ENCODE data around the gene SLC66A3. TPM values are rescaled to one million over a fixed set of nuclear protein-coding genes. Genes with fewer than 3 reads are reported as not detected.

The SLC66A3 gene
- total RNA-seq, 5 donors from 2014 or later (not counting 1 experiment from before 2014, with no cell fraction given): 10.7 to 32.0 (median 21.2) TPM

DNA sequence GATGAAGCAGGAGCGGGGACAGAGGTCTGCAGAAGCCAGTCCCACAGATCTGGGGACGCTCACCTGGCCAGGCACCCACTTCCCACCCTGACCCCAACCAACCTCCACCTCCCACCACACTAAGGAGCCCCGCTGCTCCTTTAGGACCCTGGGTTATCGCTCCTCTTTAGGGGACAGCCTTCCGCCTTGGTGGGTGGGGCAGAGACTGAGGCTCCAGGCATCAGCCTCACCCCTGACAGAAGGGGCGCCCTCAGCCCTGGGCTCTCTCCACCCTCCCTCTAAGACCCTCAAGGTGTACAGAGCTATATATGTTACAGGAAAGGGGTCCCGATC is 33.5 kb upstream of the SLC66A3 start:
- no peak overlapping the region for H3K4me3 Mint-ChIP-seq
- H3K9me3 ChIP-seq: no peaks in the 10 kb centered on the region
- no peaks in the 10 kb centered on the region for H3K36me3 Mint-ChIP-seq
- H3K27ac ChIP-seq (ENCODE audit: low read length): no peak overlapping the region
- H3K27me3 Mint-ChIP-seq: no peaks in the 10 kb centered on the region
- H3K36me3 ChIP-seq (ENCODE audit: control insufficient read depth in 2 of 2, extremely low read depth in 1 of 2, insufficient read depth in 1 of 2, low read length in 1 of 2): no peaks in the 10 kb centered on the region
- POLR2A ChIA-PET: no interaction called here
- no peak overlapping the region for H3K27ac Mint-ChIP-seq
- no peaks in the 10 kb centered on the region for H3K9me3 Mint-ChIP-seq
- H3K27me3 ChIP-seq (replicated peaks in 1 of 2; ENCODE audit: control insufficient read depth in 2 of 2, extremely low read depth in 1 of 2, insufficient read depth in 2 of 2, low read length in 1 of 2): peaks cover 0 to 7% of the 10 kb centered on the region in 2 experiments
- no peak overlapping the region for H3K4me3 ChIP-seq (ENCODE audit: control insufficient read depth in 1 of 2, extremely low read depth in 1 of 2, low read length in 1 of 2)
- WGBS (ENCODE audit: insufficient coverage): 93% methylated on average over 2 of the region's 7 CpGs
- no peaks in the 10 kb centered on the region for H3K4me1 ChIP-seq (ENCODE audit: control insufficient read depth in 1 of 2, extremely low read depth in 1 of 2, insufficient read depth in 2 of 2, low read length in 2 of 2)
- no peak for ATAC-seq (replicated peaks in 1 of 4)
- no peak for DNase-seq
- peaks cover 0 to 8% (median 4%) of the 10 kb centered on the region in 3 donors for H3K4me1 Mint-ChIP-seq
- CTCF ChIA-PET: interaction anchor here in 1 of 2 donors (2.3 kb wide), 1 partner anchor 286 kb away, joined by 7 read pairs; no protein-coding TSS in a partner anchor

DNA sequence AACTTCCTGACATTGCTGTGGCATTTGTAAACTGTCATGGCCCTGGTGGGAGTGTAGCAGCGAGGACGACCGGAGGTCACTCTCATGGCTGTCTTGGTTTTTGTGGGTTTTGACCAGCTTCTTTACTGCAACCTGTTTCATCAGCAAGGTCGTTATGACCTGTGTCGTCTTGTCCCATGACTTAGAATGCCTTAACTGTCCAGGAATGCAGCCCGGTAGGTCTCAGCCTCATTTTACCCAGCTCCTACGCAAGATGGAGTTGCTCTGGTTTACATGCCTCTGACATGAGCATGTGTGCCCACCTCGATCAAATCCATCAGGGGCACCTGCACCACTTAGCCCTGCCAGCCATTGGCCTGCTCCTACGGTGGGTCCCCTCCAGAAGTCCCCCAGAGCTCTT is 32.9 kb upstream of the SLC66A3 start:
- POLR2A ChIA-PET: no interaction called here
- 89% methylated on average over 8 of the region's 9 CpGs for WGBS (ENCODE audit: insufficient coverage)
- ATAC-seq (replicated peaks in 1 of 4): no peak
- Histone ChIP-seq H3K36me3 (ENCODE audit: control insufficient read depth in 2 of 2, extremely low read depth in 1 of 2, insufficient read depth in 1 of 2, low read length in 1 of 2) (no peaks in the 10 kb centered on the region), H3K27ac (ENCODE audit: low read length) (no peak overlapping the region), H3K4me1 (ENCODE audit: control insufficient read depth in 1 of 2, extremely low read depth in 1 of 2, insufficient read depth in 2 of 2, low read length in 2 of 2) (no peaks in the 10 kb centered on the region), H3K4me3 (ENCODE audit: control insufficient read depth in 1 of 2, extremely low read depth in 1 of 2, low read length in 1 of 2) (no peak overlapping the region), H3K27me3 (replicated peaks in 1 of 2; ENCODE audit: control insufficient read depth in 2 of 2, extremely low read depth in 1 of 2, insufficient read depth in 2 of 2, low read length in 1 of 2) (peaks cover 0 to 7% of the 10 kb centered on the region in 2 experiments), H3K9me3 (no peaks in the 10 kb centered on the region)
- H3K4me1 Mint-ChIP-seq: peaks cover 0 to 8% (median 4%) of the 10 kb centered on the region in 3 donors
- H3K27me3 Mint-ChIP-seq: no peaks in the 10 kb centered on the region
- CTCF ChIA-PET: interaction anchor here (2.1 to 2.3 kb wide), 2 partner anchors 287 to 289 kb away, joined by 5 to 7 read pairs; no protein-coding TSS in a partner anchor
- H3K9me3 Mint-ChIP-seq: no peaks in the 10 kb centered on the region
- H3K27ac Mint-ChIP-seq: no peak overlapping the region
- H3K36me3 Mint-ChIP-seq: no peaks in the 10 kb centered on the region
- no peak for DNase-seq
- no peak overlapping the region for H3K4me3 Mint-ChIP-seq

DNA sequence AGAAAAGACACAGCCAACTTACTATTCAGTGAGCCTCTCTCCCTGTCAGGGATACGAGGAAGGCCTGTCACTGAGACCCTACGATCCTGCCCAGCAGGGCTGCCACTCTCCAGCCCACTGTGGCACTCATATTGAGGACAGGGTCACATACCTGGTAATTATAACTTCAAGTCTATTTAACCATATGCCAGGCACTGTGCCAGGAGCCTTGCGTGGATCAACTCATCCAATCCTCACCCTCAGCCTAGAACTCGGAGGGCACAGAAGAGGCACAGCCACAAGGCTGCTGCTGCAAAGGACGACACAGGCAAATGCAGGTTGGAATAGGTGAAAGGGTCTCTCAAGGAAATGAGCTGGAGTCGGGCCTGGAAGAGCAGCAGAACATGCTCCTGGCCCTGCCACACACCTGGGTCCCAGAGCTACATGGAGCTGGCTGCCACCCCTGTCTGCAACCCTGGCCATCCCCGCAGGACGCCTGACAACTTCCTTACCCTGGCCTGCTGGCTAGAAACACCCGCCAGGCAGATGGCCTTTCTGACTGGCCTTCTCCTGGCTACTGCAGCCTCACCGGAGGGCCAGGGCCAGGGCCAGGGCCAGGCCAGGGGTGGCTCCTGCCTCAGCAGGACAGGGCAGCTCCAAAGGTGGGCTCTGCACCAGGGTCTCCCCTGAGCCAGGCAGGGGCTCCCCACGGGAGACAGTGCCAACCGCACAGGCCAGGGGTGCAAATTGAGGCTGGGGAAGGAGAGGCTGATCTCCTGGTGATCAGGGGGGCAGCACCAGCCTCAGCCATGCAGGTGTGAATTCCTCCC is 32.1 kb upstream of the SLC66A3 start:
- CTCF ChIA-PET: interaction anchor here (0.8 to 2.3 kb wide), 4 partner anchors 50 to 290 kb away, joined by 3 to 17 read pairs (median 6); no protein-coding TSS in a partner anchor
- ATAC-seq (replicated peaks in 1 of 4): no peak
- no peak overlapping the region for H3K4me3 Mint-ChIP-seq
- H3K4me1 Mint-ChIP-seq: peaks cover 6 to 13% (median 7%) of the 10 kb centered on the region in 3 donors
- no peaks in the 10 kb centered on the region for H3K9me3 Mint-ChIP-seq
- H3K4me3 ChIP-seq (ENCODE audit: control insufficient read depth in 1 of 2, extremely low read depth in 1 of 2, low read length in 1 of 2): no peak overlapping the region
- peaks cover 0 to 7% of the 10 kb centered on the region in 2 experiments for H3K27me3 ChIP-seq (replicated peaks in 1 of 2; ENCODE audit: control insufficient read depth in 2 of 2, extremely low read depth in 1 of 2, insufficient read depth in 2 of 2, low read length in 1 of 2)
- no peaks in the 10 kb centered on the region for H3K4me1 ChIP-seq (ENCODE audit: control insufficient read depth in 1 of 2, extremely low read depth in 1 of 2, insufficient read depth in 2 of 2, low read length in 2 of 2)
- H3K27ac ChIP-seq (ENCODE audit: low read length): no peak overlapping the region
- POLR2A ChIA-PET: interaction anchor here in 1 of 2 donors (0.6 kb wide), 1 partner anchor 516 kb away, joined by 3 read pairs; no protein-coding TSS in a partner anchor
- no peaks in the 10 kb centered on the region for H3K9me3 ChIP-seq
- WGBS (ENCODE audit: insufficient coverage): 93% methylated on average over 11 of the region's 12 CpGs
- no peak for DNase-seq
- no peaks in the 10 kb centered on the region for H3K36me3 Mint-ChIP-seq
- H3K27ac Mint-ChIP-seq: no peak overlapping the region
- no peaks in the 10 kb centered on the region for H3K27me3 Mint-ChIP-seq
- no peaks in the 10 kb centered on the region for H3K36me3 ChIP-seq (ENCODE audit: control insufficient read depth in 2 of 2, extremely low read depth in 1 of 2, insufficient read depth in 1 of 2, low read length in 1 of 2)

DNA sequence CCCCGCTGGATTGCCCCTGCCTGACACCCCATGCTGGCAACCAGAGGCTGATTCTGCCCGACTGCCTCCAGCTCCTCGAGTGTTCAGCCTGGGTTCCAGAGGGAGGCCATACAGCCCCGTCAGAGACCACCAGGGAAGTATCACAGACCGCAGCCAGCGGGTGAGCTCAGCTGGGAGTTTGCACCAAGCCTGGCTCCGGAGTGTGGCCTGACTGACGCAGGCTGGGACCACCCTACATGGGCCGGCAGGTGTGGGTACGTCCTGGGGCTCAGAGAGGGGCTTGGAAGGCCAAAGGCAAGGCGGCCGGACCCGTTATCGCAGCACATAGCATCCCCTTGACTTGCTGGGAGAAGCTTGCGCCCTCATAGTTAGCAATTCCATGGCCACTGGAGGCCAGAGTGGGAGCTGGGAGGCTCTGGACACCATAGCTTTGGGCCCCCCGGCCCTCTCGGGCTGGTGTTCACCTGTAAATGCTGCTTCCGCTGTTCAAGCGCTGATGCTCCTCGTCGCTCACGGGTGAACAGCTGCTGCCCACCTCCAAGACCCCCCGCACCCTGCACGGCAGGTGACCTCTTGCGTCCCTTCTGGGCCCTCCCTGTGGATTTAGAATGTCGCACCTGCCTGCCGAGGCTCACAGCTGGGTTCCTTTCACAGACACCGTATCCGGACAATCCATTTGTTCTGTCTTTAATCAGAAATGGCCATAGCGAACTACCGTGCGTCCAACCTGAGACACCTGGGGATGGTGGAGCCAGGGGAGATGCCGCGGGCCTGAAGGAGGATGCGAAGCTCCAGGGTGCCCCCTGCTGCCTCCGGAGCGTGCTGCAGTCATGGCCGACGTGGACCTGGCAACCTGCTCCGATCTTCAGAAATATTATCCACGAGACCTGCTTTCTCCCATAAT is 31.2 kb upstream of the SLC66A3 start:
- H3K9me3 Mint-ChIP-seq: no peaks in the 10 kb centered on the region
- H3K4me3 Mint-ChIP-seq: no peak overlapping the region
- 70% methylated on average over 37 of the region's 41 CpGs for WGBS (ENCODE audit: insufficient coverage)
- Histone ChIP-seq H3K27me3 (replicated peaks in 1 of 2; ENCODE audit: control insufficient read depth in 2 of 2, extremely low read depth in 1 of 2, insufficient read depth in 2 of 2, low read length in 1 of 2) (peaks cover 0 to 7% of the 10 kb centered on the region in 2 experiments), H3K36me3 (ENCODE audit: control insufficient read depth in 2 of 2, extremely low read depth in 1 of 2, insufficient read depth in 1 of 2, low read length in 1 of 2) (no peaks in the 10 kb centered on the region), H3K4me3 (ENCODE audit: control insufficient read depth in 1 of 2, extremely low read depth in 1 of 2, low read length in 1 of 2) (no peak overlapping the region), H3K27ac (ENCODE audit: low read length) (no peak overlapping the region), H3K4me1 (ENCODE audit: control insufficient read depth in 1 of 2, extremely low read depth in 1 of 2, insufficient read depth in 2 of 2, low read length in 2 of 2) (peaks cover 0 to under 1% of the 10 kb centered on the region in 2 experiments), H3K9me3 (no peaks in the 10 kb centered on the region)
- H3K27ac Mint-ChIP-seq: no peak overlapping the region
- H3K36me3 Mint-ChIP-seq: no peaks in the 10 kb centered on the region
- POLR2A ChIA-PET: no interaction called here
- peak in 29 of 35 experiments; percentile 14 to 69 (median 48) for DNase-seq
- ATAC-seq (replicated peaks in 1 of 4): peak in 3 of 4 experiments; percentile 46 to 72 (median 55)
- peaks cover 11 to 19% (median 12%) of the 10 kb centered on the region in 3 donors for H3K4me1 Mint-ChIP-seq
- CTCF ChIA-PET: interaction anchor here (0.7 to 2.2 kb wide), 4 partner anchors 288 to 292 kb away, joined by 5 to 17 read pairs (median 8); no protein-coding TSS in a partner anchor
- H3K27me3 Mint-ChIP-seq: no peaks in the 10 kb centered on the region

DNA sequence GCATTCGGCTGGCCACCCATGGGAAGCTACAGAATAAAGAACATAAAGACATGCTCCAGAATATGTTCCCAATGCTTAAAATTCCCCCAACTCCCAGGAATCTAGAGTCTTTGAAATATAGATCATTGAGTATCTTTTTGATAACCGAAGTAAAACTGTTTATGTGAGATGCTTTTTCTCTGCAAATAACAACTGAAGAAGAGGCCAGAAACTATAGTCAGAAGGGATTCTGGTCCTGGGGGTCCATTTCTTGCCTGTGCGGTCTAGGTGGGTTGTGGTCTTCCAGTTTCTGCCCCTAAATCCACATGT is 30.6 kb upstream of the SLC66A3 start:
- Mint-ChIP-seq H3K27ac (no peak overlapping the region), H3K9me3 (no peaks in the 10 kb centered on the region), H3K4me1 (peaks cover 11 to 21% (median 14%) of the 10 kb centered on the region in 3 donors), H3K27me3 (no peaks in the 10 kb centered on the region), H3K36me3 (no peaks in the 10 kb centered on the region), H3K4me3 (no peak overlapping the region)
- peaks cover 0 to 7% of the 10 kb centered on the region in 2 experiments for H3K4me1 ChIP-seq (ENCODE audit: control insufficient read depth in 1 of 2, extremely low read depth in 1 of 2, insufficient read depth in 2 of 2, low read length in 2 of 2)
- peaks cover 0 to 7% of the 10 kb centered on the region in 2 experiments for H3K27me3 ChIP-seq (replicated peaks in 1 of 2; ENCODE audit: control insufficient read depth in 2 of 2, extremely low read depth in 1 of 2, insufficient read depth in 2 of 2, low read length in 1 of 2)
- H3K27ac ChIP-seq (ENCODE audit: low read length): no peak overlapping the region
- ChIA-PET CTCF (interaction anchor here (0.7 to 2.2 kb wide), 3 partner anchors 289 to 292 kb away, joined by 5 to 17 read pairs (median 11); no protein-coding TSS in a partner anchor), POLR2A (no interaction called here)
- no peak for ATAC-seq (replicated peaks in 1 of 4)
- H3K9me3 ChIP-seq: no peaks in the 10 kb centered on the region
- H3K36me3 ChIP-seq (ENCODE audit: control insufficient read depth in 2 of 2, extremely low read depth in 1 of 2, insufficient read depth in 1 of 2, low read length in 1 of 2): no peaks in the 10 kb centered on the region
- no peak for DNase-seq
- H3K4me3 ChIP-seq (ENCODE audit: control insufficient read depth in 1 of 2, extremely low read depth in 1 of 2, low read length in 1 of 2): no peak overlapping the region
- no CpG with 5 or more reads among the region's 3 CpGs for WGBS (ENCODE audit: insufficient coverage)

DNA sequence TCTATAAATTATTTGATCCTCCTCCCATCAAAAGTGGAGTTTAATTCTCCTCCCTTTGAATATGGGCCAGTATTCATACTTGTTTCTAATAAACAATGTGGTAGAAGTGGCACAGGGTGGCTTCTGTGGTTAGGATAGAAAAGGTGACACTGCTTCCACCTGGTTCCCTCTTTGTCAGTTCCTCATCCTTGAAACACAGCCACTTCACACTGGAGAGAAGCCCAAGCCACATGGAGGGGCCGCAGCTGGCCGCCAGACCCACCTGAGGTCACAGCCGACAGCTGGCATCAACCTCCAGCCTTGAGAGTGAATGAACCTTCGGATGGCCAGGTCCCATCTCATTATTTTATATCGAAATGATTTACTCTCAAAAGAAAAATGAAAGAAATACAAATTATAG is 27.5 kb upstream of the SLC66A3 start:
- Histone ChIP-seq H3K4me3 (ENCODE audit: control insufficient read depth in 1 of 2, extremely low read depth in 1 of 2, low read length in 1 of 2) (no peak overlapping the region), H3K9me3 (no peaks in the 10 kb centered on the region), H3K27me3 (replicated peaks in 1 of 2; ENCODE audit: control insufficient read depth in 2 of 2, extremely low read depth in 1 of 2, insufficient read depth in 2 of 2, low read length in 1 of 2) (peaks cover 0 to 7% of the 10 kb centered on the region in 2 experiments), H3K36me3 (ENCODE audit: control insufficient read depth in 2 of 2, extremely low read depth in 1 of 2, insufficient read depth in 1 of 2, low read length in 1 of 2) (no peaks in the 10 kb centered on the region), H3K4me1 (ENCODE audit: control insufficient read depth in 1 of 2, extremely low read depth in 1 of 2, insufficient read depth in 2 of 2, low read length in 2 of 2) (peaks cover 8 to 37% of the 10 kb centered on the region in 2 experiments), H3K27ac (ENCODE audit: low read length) (no peak overlapping the region)
- H3K4me1 Mint-ChIP-seq: peaks cover 23 to 45% (median 30%) of the 10 kb centered on the region in 3 donors
- no peaks in the 10 kb centered on the region for H3K9me3 Mint-ChIP-seq
- ChIA-PET CTCF (interaction anchor here in 1 of 2 donors (0.7 kb wide), 1 partner anchor 662 kb away, joined by 3 read pairs; no protein-coding TSS in a partner anchor), POLR2A (no interaction called here)
- peak overlapping the region; percentile 75 to 77 for H3K27ac Mint-ChIP-seq
- ATAC-seq (replicated peaks in 1 of 4) (no peak), DNase-seq (no peak)
- WGBS (ENCODE audit: insufficient coverage): 77% methylated on average over 3 of the region's 5 CpGs
- no peaks in the 10 kb centered on the region for H3K36me3 Mint-ChIP-seq
- no peaks in the 10 kb centered on the region for H3K27me3 Mint-ChIP-seq
- H3K4me3 Mint-ChIP-seq: no peak overlapping the region

Data from T-cell (primary cell).